Smooth muscle cell (in vitro differentiated cells): ENCODE data around the gene ADORA1. TPM values are rescaled to one million over a fixed set of nuclear protein-coding genes. Genes with fewer than 3 reads are reported as not detected.

Experiments
- DNase-seq: peaks from one replicate; lab custom pipeline; 2025; ENCODE audit not compliant: unreplicated experiment; lab: John Stamatoyannopoulos, UW
- H2AFZ ChIP-seq: fragments of 200-600 bp; sonication (generic); 2 replicates; pipeline ENCODE4 v1.6.0; 2016; ENCODE audit warnings: antibody characterized with exemption, low read depth, mild to moderate bottlenecking
- H3F3A ChIP-seq: fragments of 200-600 bp; sonication (generic); 2 replicates; pipeline ENCODE4 v1.6.0; 2017; ENCODE audit warnings: antibody characterized with exemption, low read depth
- H3K27ac ChIP-seq: fragments of 200-600 bp; sonication (generic); 2 replicates; pipeline ENCODE4 v1.5.1; 2016; ENCODE audit warnings: low read depth, mild to moderate bottlenecking
- H3K27me3 ChIP-seq: fragments of 200-600 bp; sonication (generic); 2 replicates; pipeline ENCODE4 v1.6.1; 2016; ENCODE audit warnings: low read depth, mild to moderate bottlenecking
- H3K36me3 ChIP-seq: fragments of 200-600 bp; sonication (generic); 2 replicates; pipeline ENCODE4 v1.5.1; 2016; ENCODE audit warnings: low read depth
- H3K4me1 ChIP-seq: fragments of 200-600 bp; sonication (generic); 2 replicates; pipeline ENCODE4 v1.5.1; 2016; ENCODE audit warnings: low read depth
- H3K4me2 ChIP-seq: fragments of 200-600 bp; sonication (generic); 2 replicates; pipeline ENCODE4 v1.6.0; 2016; ENCODE audit warnings: mild to moderate bottlenecking
- H3K4me3 ChIP-seq: fragments of 200-600 bp; sonication (generic); 2 replicates; pipeline ENCODE4 v1.5.1; 2016; ENCODE audit warnings: mild to moderate bottlenecking
- H3K79me2 ChIP-seq: fragments of 200-600 bp; sonication (generic); 2 replicates; pipeline ENCODE4 v1.6.0; 2016; ENCODE audit warnings: low read depth, mild to moderate bottlenecking
- H3K9ac ChIP-seq: fragments of 200-600 bp; sonication (generic); 2 replicates; pipeline ENCODE4 v1.6.0; 2016; ENCODE audit warnings: low read depth
- H3K9me3 ChIP-seq: fragments of 200-600 bp; sonication (generic); replicated peaks from 2 replicates; pipeline ENCODE4 v1.5.1; 2016; ENCODE audit warnings: low read depth
- H4K20me1 ChIP-seq: fragments of 200-600 bp; sonication (generic); 2 replicates; pipeline ENCODE4 v1.6.0; 2016; ENCODE audit warnings: low read depth
- CTCF ChIP-seq: fragments of 200-600 bp; sonication (generic); IDR thresholded peaks from 2 replicates; pipeline ENCODE4 v1.5.1; 2017; ENCODE audit warnings: borderline replicate concordance, mild to moderate bottlenecking, antibody characterized with exemption; ENCODE audit not compliant: insufficient read depth, poor library complexity, severe bottlenecking
- WGBS: methylation state at CpG from one replicate; pipeline ENCODE4 v1.1.7; 2016; ENCODE audit warnings: low lambda C conversion rate; 5-methylcytosine and 5-hydroxymethylcytosine counted together
- polyA plus RNA-seq: library from polyadenylated mRNA; unstranded; fragments of >200 nt; fragmentation: Nextera tagmentation; extraction: Ambion mirVana; gene quantifications from 2 replicates; pipeline ENCODE4 v1.2.1, GENCODE V29; 2016
- total RNA-seq: library from RNA; depleted of rRNA; stranded (reverse); fragments of >200 nt; gene quantifications from 2 replicates; pipeline ENCODE4 v1.2.3, GENCODE V29; 2014

Gene ADORA1
- total and polyA plus RNA-seq, 2 experiments from 2014 or later = 16.0 to 18.0 TPM

GRCh38 chr1:203135636-203136305 is 8.2 kb downstream of the ADORA1 start:
- Histone ChIP-seq H3K4me1 (peaks cover 11% of the 10 kb centered on the region), H3K27ac (no peak overlapping the region), H3K4me2 (no peak overlapping the region), H4K20me1 (peaks cover under 1% of the 10 kb centered on the region), H3K9ac (no peak overlapping the region), H3K36me3 (no peaks in the 10 kb centered on the region), H3K27me3 (no peaks in the 10 kb centered on the region), H3K4me3 (no peak overlapping the region), H3K9me3 (no peaks in the 10 kb centered on the region), H2AFZ (no peak overlapping the region), H3K79me2 (peaks cover 21% of the 10 kb centered on the region), H3F3A (peaks cover 5% of the 10 kb centered on the region)
- TF ChIP-seq CTCF = no peak
- no peak for DNase-seq
- 74% methylated on average over 8 of the region's 8 CpGs for WGBS

GRCh38 chr1:203136409-203137042 is 9.0 kb downstream of the ADORA1 start:
- Histone ChIP-seq H3F3A (peaks cover 5% of the 10 kb centered on the region), H3K9me3 (no peaks in the 10 kb centered on the region), H3K27ac (no peak overlapping the region), H3K4me1 (peaks cover 14% of the 10 kb centered on the region), H4K20me1 (no peaks in the 10 kb centered on the region), H3K27me3 (no peaks in the 10 kb centered on the region), H3K79me2 (peaks cover 21% of the 10 kb centered on the region), H3K9ac (no peak overlapping the region), H2AFZ (no peak overlapping the region), H3K36me3 (no peaks in the 10 kb centered on the region), H3K4me2 (no peak overlapping the region), H3K4me3 (no peak overlapping the region)
- no peak for TF ChIP-seq CTCF
- WGBS = 92% methylated on average over 1 of the region's 1 CpG
- no peak for DNase-seq

- Histone ChIP-seq H3K4me2 (no peak overlapping the region), H3F3A (peaks cover 5% of the 10 kb centered on the region), H3K4me1 (peaks cover 14% of the 10 kb centered on the region), H3K9me3 (no peaks in the 10 kb centered on the region), H3K9ac (no peak overlapping the region), H3K36me3 (no peaks in the 10 kb centered on the region), H3K27me3 (no peaks in the 10 kb centered on the region), H2AFZ (no peak overlapping the region), H3K79me2 (peaks cover 21% of the 10 kb centered on the region), H4K20me1 (no peaks in the 10 kb centered on the region), H3K4me3 (no peak overlapping the region), H3K27ac (no peak overlapping the region)
- WGBS = 85% methylated on average over 4 of the region's 4 CpGs
- DNase-seq = no peak
- TF ChIP-seq CTCF = no peak
Measured at GRCh38 chr1:203137324-203137723, 9.8 kb downstream of the ADORA1 start.
